Measurements from ENCODE around the gene DYNLT2B.
"Not testable (repeated sequence)": the region's sequence is repeated elsewhere in the genome, so short reads cannot be mapped to it uniquely, and the experiment has no call there.

The DYNLT2B gene

DNA sequence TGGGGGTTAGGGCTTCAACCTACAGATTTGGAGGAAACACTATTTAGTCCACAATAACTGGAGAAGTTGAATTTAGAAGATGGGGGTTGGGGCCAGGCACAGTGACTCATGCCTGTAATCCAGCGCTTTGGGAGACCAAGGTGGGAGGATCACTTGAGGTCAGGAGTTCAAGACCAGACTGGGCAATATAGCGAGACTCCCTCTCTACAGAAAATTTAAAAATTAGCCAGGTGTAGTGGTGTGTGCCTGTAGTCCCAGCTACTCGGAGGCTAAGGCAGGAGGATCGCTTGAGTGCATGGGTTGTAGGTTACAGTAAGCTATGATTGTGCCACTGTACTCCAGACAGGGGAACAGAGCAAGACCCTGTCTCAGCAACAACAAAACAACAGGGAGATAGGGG lies 5.0 kb upstream of the DYNLT2B start:
- no peaks in the 10 kb centered on the region for H3K27me3 ChIP-seq (replicated peaks; ENCODE audit: control insufficient read depth, insufficient read depth, low read length)
- DNase-seq (ENCODE audit: extremely low read depth, insufficient read length): no peak
- TF ChIP-seq CTCF (IDR thresholded peaks at IDR 0.05; ENCODE audit: insufficient read depth, low read length, poor library complexity, severe bottlenecking): no peak
- H3K36me3 ChIP-seq (ENCODE audit: control insufficient read depth, insufficient read depth, low read length): no peaks in the 10 kb centered on the region
- H3K4me3 ChIP-seq (replicated peaks; ENCODE audit: low read depth, low read length): no peak overlapping the region

GRCh38 chr3:196321162-196321561 lies 3.1 kb upstream of the DYNLT2B start:
- Histone ChIP-seq H3K36me3 (ENCODE audit: control insufficient read depth, insufficient read depth, low read length) (no peaks in the 10 kb centered on the region), H3K4me3 (replicated peaks; ENCODE audit: low read depth, low read length) (no peak overlapping the region), H3K27me3 (replicated peaks; ENCODE audit: control insufficient read depth, insufficient read depth, low read length) (no peaks in the 10 kb centered on the region)
- TF ChIP-seq CTCF (IDR thresholded peaks at IDR 0.05; ENCODE audit: insufficient read depth, low read length, poor library complexity, severe bottlenecking): no peak
- DNase-seq (ENCODE audit: extremely low read depth, insufficient read length): no peak

DNA sequence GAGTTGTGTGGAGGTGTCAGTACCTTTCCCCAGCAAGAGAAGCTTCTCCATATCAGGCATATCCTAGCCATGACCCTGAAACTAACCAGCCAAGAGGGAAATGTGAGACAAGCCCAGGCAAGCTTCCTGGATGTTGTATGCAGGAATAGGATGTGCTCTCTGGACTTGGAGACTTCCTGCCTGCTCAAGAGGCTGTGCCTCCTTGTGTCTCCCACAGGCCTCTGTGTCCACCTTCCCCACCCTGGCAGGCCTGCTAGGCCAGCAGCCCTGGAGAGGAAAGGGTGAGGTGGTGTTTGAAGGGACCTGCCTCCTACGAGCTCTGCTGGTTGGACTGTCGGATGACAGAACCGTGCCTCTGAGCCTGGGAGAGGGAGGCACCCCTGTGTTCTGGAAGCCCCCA lies 2.1 kb upstream of the DYNLT2B start:
- DNase-seq (ENCODE audit: extremely low read depth, insufficient read length): no peak
- no peaks in the 10 kb centered on the region for H3K27me3 ChIP-seq (replicated peaks; ENCODE audit: control insufficient read depth, insufficient read depth, low read length)
- H3K4me3 ChIP-seq (replicated peaks; ENCODE audit: low read depth, low read length): no peak overlapping the region
- no peak for TF ChIP-seq CTCF (IDR thresholded peaks at IDR 0.05; ENCODE audit: insufficient read depth, low read length, poor library complexity, severe bottlenecking)
- no peaks in the 10 kb centered on the region for H3K36me3 ChIP-seq (ENCODE audit: control insufficient read depth, insufficient read depth, low read length)

- not testable (repeated sequence) for H3K36me3 ChIP-seq (ENCODE audit: control insufficient read depth, insufficient read depth, low read length); H3K27me3 ChIP-seq (replicated peaks; ENCODE audit: control insufficient read depth, insufficient read depth, low read length); DNase-seq (ENCODE audit: extremely low read depth, insufficient read length)
- H3K4me3 ChIP-seq (replicated peaks; ENCODE audit: low read depth, low read length): peak overlapping the region; percentile 97
Observed at GRCh38 chr3:196316799-196317686, 997 bp downstream of the DYNLT2B start.

GRCh38 chr3:196315821-196316220 lies 2.2 kb downstream of the DYNLT2B start:
- Histone ChIP-seq H3K4me3 (replicated peaks; ENCODE audit: low read depth, low read length) (no peak overlapping the region), H3K27me3 (replicated peaks; ENCODE audit: control insufficient read depth, insufficient read depth, low read length) (no peaks in the 10 kb centered on the region), H3K36me3 (ENCODE audit: control insufficient read depth, insufficient read depth, low read length) (no peaks in the 10 kb centered on the region; the same call in 1 of the 2 replicates)
- no peak for TF ChIP-seq CTCF (IDR thresholded peaks at IDR 0.05; ENCODE audit: insufficient read depth, low read length, poor library complexity, severe bottlenecking)
- no peak for DNase-seq (ENCODE audit: extremely low read depth, insufficient read length)

GRCh38 chr3:196314597-196314996 lies 3.4 kb downstream of the DYNLT2B start:
- Histone ChIP-seq H3K36me3 (ENCODE audit: control insufficient read depth, insufficient read depth, low read length) (no peaks in the 10 kb centered on the region; the same call in 1 of the 2 replicates), H3K4me3 (replicated peaks; ENCODE audit: low read depth, low read length) (no peak overlapping the region), H3K27me3 (replicated peaks; ENCODE audit: control insufficient read depth, insufficient read depth, low read length) (no peaks in the 10 kb centered on the region)
- no peak for TF ChIP-seq CTCF (IDR thresholded peaks at IDR 0.05; ENCODE audit: insufficient read depth, low read length, poor library complexity, severe bottlenecking)
- no peak for DNase-seq (ENCODE audit: extremely low read depth, insufficient read length)

DNA sequence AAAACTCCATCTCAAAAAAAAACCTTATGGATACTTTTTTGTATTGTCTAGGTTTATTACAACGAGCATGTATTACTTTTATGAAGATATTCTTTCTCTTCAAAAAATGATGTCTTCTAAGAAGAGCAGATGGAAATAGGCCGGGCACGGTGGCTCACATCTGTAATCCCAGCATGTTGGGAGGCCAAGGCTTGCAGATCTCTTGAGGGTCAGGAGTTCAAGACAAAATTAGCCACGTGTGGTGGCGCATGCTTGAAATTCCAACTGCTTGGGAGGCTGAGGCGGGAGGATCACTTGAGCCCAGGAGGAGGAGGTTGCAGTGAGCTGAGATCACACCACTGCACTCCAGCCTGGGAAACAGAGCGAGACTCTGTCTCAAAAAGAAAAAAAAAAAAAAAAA lies 4.0 kb downstream of the DYNLT2B start:
- H3K27me3 ChIP-seq (replicated peaks; ENCODE audit: control insufficient read depth, insufficient read depth, low read length); H3K4me3 ChIP-seq (replicated peaks; ENCODE audit: low read depth, low read length); DNase-seq (ENCODE audit: extremely low read depth, insufficient read length); H3K36me3 ChIP-seq (ENCODE audit: control insufficient read depth, insufficient read depth, low read length): not testable (repeated sequence)

GRCh38 chr3:196302960-196303359 lies 15.1 kb downstream of the DYNLT2B start:
- H3K27me3 ChIP-seq (replicated peaks; ENCODE audit: control insufficient read depth, insufficient read depth, low read length); H3K36me3 ChIP-seq (ENCODE audit: control insufficient read depth, insufficient read depth, low read length); DNase-seq (ENCODE audit: extremely low read depth, insufficient read length); H3K4me3 ChIP-seq (replicated peaks; ENCODE audit: low read depth, low read length): not testable (repeated sequence)

DNA sequence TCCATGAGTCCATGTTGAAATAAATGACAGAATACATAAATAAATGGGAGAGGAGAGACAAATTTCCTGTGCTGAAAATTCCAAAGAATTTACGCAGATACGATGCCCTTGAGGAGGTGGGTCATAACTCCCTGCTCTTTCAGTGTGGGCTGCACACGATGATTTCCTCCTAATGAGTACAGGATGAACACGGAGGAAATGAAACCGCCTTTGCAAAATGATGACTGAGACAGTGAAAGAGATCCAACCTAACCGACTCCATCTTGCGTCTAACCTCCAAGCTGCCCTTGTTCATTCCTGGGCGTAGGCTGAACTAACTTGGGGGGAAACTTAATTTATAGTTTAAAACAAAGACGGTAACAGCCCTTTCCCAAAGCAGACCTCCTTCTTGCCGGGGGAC lies 15.5 kb downstream of the DYNLT2B start:
- not testable (repeated sequence) for H3K4me3 ChIP-seq (replicated peaks; ENCODE audit: low read depth, low read length); DNase-seq (ENCODE audit: extremely low read depth, insufficient read length); H3K36me3 ChIP-seq (ENCODE audit: control insufficient read depth, insufficient read depth, low read length); H3K27me3 ChIP-seq (replicated peaks; ENCODE audit: control insufficient read depth, insufficient read depth, low read length)
